Karpas-422 (cell line): Measurements from ENCODE around the gene KCNN3. TPM values are rescaled to one million over a fixed set of nuclear protein-coding genes. Genes with fewer than 3 reads are reported as not detected.

ENCODE experiments used
- DNase-seq: peaks from one replicate; pipeline ENCODE4 v3.0.0-alpha.2; 2015
- H2AFZ ChIP-seq: fragments of 200-600 bp; sonication (generic); 2 replicates; pipeline ENCODE4 v1.6.1; 2014; ENCODE audit warnings: antibody characterized with exemption, low read length, mixed read lengths
- H3K27ac ChIP-seq: fragments of 200-600 bp; sonication (generic); 2 replicates; pipeline ENCODE4 v1.5.1; 2014; ENCODE audit warnings: mild to moderate bottlenecking, low read length, moderate library complexity
- H3K27me3 ChIP-seq: fragments of 200-600 bp; sonication (generic); 2 replicates; pipeline ENCODE4 v1.6.1; 2014; ENCODE audit warnings: low read length, mixed read lengths
- H3K36me3 ChIP-seq: fragments of 200-600 bp; sonication (generic); 2 replicates; pipeline ENCODE4 v1.6.1; 2014; ENCODE audit warnings: low read length, mixed read lengths; ENCODE audit not compliant: insufficient read depth
- H3K4me1 ChIP-seq: fragments of 200-600 bp; sonication (generic); 2 replicates; pipeline ENCODE4 v1.6.1; 2014; ENCODE audit warnings: mild to moderate bottlenecking, low read length, mixed read lengths
- H3K4me2 ChIP-seq: fragments of 200-600 bp; sonication (generic); 2 replicates; pipeline ENCODE4 v1.6.1; 2014; ENCODE audit warnings: low read length, low read depth, mild to moderate bottlenecking; ENCODE audit not compliant: poor library complexity, severe bottlenecking
- H3K4me3 ChIP-seq: fragments of 200-600 bp; sonication (generic); 2 replicates; pipeline ENCODE4 v1.5.1; 2014; ENCODE audit warnings: mild to moderate bottlenecking, antibody characterized with exemption, low read length, mixed read lengths
- H3K79me2 ChIP-seq: fragments of 200-600 bp; sonication (generic); 2 replicates; pipeline ENCODE4 v1.6.1; 2014; ENCODE audit warnings: mild to moderate bottlenecking, low read length, mixed read lengths
- H3K9ac ChIP-seq: fragments of 200-600 bp; sonication (generic); 2 replicates; pipeline ENCODE4 v1.6.0; 2014; ENCODE audit warnings: low read length
- H3K9me2 ChIP-seq: fragments of 200-600 bp; sonication (generic), shearing (Covaris generic); replicated peaks from 2 replicates; pipeline ENCODE4 v1.6.0; 2014; ENCODE audit warnings: mild to moderate bottlenecking, low read length, moderate library complexity; ENCODE audit not compliant: insufficient read depth
- H3K9me3 ChIP-seq: fragments of 300-700, 200-600 bp; sonication (generic); 2 replicates; pipeline ENCODE4 v1.6.1; 2014; ENCODE audit warnings: low read length, mixed read lengths
- H4K20me1 ChIP-seq: fragments of 200-600 bp; sonication (generic); 2 replicates; pipeline ENCODE4 v1.6.1; 2014; ENCODE audit warnings: mild to moderate bottlenecking, antibody characterized with exemption, low read length, low read depth; ENCODE audit not compliant: insufficient read depth
- total RNA-seq: library from RNA; depleted of rRNA; stranded (reverse); fragments of >200 nt; shearing (Covaris generic); gene quantifications from 2 replicates; pipeline ENCODE4 v1.2.3, GENCODE V29; 2014; ENCODE audit warnings: low replicate concordance

Gene KCNN3
- total RNA-seq, 1 experiment from 2014 or later: 68.2 TPM

DNA sequence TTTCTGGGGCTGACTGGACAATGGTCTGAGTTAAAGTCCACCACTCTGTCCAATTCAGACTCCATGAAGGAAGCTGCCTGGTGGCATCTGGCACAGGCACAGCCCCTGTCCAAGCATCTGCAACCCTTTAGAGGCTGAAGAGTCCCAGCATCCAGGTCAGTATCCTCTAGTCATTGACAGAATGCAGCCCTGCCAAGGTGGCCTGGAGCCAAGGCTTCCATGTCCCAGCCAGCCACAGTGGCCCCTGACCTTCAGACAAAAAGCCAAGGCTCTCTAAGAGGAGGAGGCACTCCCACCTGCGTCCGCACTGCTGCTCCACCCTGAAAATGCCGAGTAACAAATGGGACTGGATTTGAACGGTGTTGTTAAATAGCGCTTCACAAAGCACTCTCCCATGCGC lies 49.4 kb downstream of the KCNN3 start:
- H3K9me2 ChIP-seq: no peaks in the 10 kb centered on the region
- H3K9me3 ChIP-seq: no peaks in the 10 kb centered on the region
- peaks cover 90% of the 10 kb centered on the region for H3K4me1 ChIP-seq
- peaks cover 78% of the 10 kb centered on the region for H3K79me2 ChIP-seq
- H4K20me1 ChIP-seq: no peaks in the 10 kb centered on the region
- peak overlapping the region; percentile 43 for H3K9ac ChIP-seq
- H2AFZ ChIP-seq: no peak overlapping the region
- H3K27ac ChIP-seq: peak overlapping the region; percentile 96
- H3K4me2 ChIP-seq: peak overlapping the region; percentile 76
- H3K4me3 ChIP-seq: peak overlapping the region; percentile 22; the same call in 1 of the 2 replicates
- DNase-seq: no peak
- H3K36me3 ChIP-seq: peaks cover 16% of the 10 kb centered on the region; the same call in 1 of the 2 replicates
- no peaks in the 10 kb centered on the region for H3K27me3 ChIP-seq

GRCh38 chr1:154819628-154820590 lies 50.2 kb downstream of the KCNN3 start:
- H3K4me1 ChIP-seq: peaks cover 94% of the 10 kb centered on the region
- peaks cover 16% of the 10 kb centered on the region; the same call in 1 of the 2 replicates for H3K36me3 ChIP-seq
- H3K9me3 ChIP-seq: no peaks in the 10 kb centered on the region

DNA sequence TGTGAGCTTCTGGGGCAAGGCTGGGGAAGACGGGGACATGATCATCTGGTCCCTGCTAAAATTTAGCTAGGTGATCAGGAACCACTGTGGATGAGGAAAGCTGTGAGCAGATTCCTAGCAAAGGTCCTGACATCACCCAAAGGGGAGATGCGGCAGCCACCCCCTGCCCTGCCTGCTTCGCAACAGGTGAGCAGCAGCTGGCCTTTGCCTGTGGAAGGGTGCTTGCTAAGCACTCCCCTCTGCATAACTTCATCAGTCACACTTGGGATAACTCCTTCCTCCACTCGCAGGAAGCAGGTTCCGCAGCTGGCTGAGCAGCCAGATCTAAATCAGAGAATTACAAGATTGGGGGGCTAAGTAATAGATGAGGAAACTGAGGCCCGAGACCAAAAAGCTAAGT lies 51.2 kb downstream of the KCNN3 start:
- Histone ChIP-seq H3K9ac (peak overlapping the region; percentile 61), H2AFZ (no peak overlapping the region), H3K36me3 (peaks cover 16% of the 10 kb centered on the region; the same call in 1 of the 2 replicates), H3K9me2 (no peaks in the 10 kb centered on the region), H4K20me1 (no peaks in the 10 kb centered on the region), H3K4me1 (peaks cover 87% of the 10 kb centered on the region), H3K4me2 (peak overlapping the region; percentile 76), H3K27me3 (no peaks in the 10 kb centered on the region), H3K9me3 (no peaks in the 10 kb centered on the region), H3K4me3 (peak overlapping the region; percentile 3; the same call in 1 of the 2 replicates), H3K79me2 (peaks cover 83% of the 10 kb centered on the region), H3K27ac (peak overlapping the region; percentile 96)
- no peak for DNase-seq

More at GRCh38 chr1:154819628-154820590, 50.2 kb downstream of the KCNN3 start:
- Histone ChIP-seq H3K79me2 (peaks cover 83% of the 10 kb centered on the region), H3K9me2 (no peaks in the 10 kb centered on the region), H3K4me2 (peak overlapping the region; percentile 76), H2AFZ (no peak overlapping the region), H3K27ac (peak overlapping the region; percentile 96), H3K27me3 (no peaks in the 10 kb centered on the region), H3K9ac (peak overlapping the region; percentile 61), H4K20me1 (no peaks in the 10 kb centered on the region), H3K4me3 (peak overlapping the region; percentile 3; the same call in 1 of the 2 replicates)
- DNase-seq: peak; percentile 84

DNA sequence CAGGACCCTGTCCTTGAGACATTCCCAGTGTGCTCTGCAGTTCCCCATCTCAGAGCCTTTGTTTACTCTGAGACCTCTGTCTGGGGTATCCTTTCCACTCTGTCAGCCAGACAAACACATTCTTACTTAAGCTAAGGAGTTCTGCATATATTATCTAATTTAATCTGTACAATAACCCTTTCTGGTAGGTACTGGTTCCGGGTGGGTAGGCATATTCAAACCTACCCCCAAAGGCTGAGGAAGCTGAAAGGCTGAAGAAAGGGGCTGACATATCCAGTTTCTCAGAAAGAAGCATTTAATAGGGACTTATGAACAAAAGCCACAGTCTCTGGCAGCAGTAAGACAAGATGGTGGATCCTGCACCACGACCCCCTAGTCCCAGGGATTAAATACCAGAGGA lies 53.1 kb downstream of the KCNN3 start:
- Histone ChIP-seq H3K9me3 (no peaks in the 10 kb centered on the region), H4K20me1 (no peaks in the 10 kb centered on the region), H2AFZ (no peak overlapping the region), H3K9ac (peak overlapping the region; percentile 61), H3K79me2 (peaks cover 82% of the 10 kb centered on the region), H3K4me2 (peak overlapping the region; percentile 76), H3K4me1 (peaks cover 71% of the 10 kb centered on the region), H3K36me3 (peaks cover 16% of the 10 kb centered on the region; the same call in 1 of the 2 replicates), H3K4me3 (peak overlapping the region; percentile 50), H3K27me3 (no peaks in the 10 kb centered on the region), H3K9me2 (no peaks in the 10 kb centered on the region), H3K27ac (peak overlapping the region; percentile 96)
- DNase-seq: peak; percentile 79

DNA sequence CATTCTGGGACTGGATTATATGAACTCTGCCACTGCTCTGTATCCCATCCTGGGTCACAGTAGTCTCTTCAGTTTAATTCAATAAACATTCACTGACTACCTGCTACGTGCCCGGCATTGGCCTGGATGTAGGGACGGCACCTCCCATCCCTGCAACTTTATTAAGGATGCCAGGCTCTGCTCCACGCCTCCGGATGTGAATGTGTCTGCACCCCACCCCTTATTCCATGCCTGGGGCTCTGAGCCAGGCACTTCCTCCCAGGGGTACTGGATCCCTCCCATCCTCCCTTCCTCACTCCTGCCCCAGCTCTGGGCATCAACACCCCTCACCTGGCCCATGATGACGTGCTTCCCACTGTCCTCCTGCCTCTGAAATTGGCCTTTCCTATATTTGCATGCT lies 53.7 kb downstream of the KCNN3 start:
- Histone ChIP-seq H2AFZ (no peak overlapping the region), H3K4me3 (peak overlapping the region; percentile 50; the same call in 1 of the 2 replicates), H3K36me3 (peaks cover 16% of the 10 kb centered on the region; the same call in 1 of the 2 replicates), H3K9me2 (no peaks in the 10 kb centered on the region), H3K27ac (peak overlapping the region; percentile 96), H3K4me1 (peaks cover 71% of the 10 kb centered on the region), H3K9me3 (no peaks in the 10 kb centered on the region), H3K4me2 (peak overlapping the region; percentile 76), H3K79me2 (peaks cover 88% of the 10 kb centered on the region), H4K20me1 (no peaks in the 10 kb centered on the region), H3K9ac (peak overlapping the region; percentile 61; the same call in 1 of the 2 replicates), H3K27me3 (no peaks in the 10 kb centered on the region)
- peak; percentile 78 for DNase-seq

DNA sequence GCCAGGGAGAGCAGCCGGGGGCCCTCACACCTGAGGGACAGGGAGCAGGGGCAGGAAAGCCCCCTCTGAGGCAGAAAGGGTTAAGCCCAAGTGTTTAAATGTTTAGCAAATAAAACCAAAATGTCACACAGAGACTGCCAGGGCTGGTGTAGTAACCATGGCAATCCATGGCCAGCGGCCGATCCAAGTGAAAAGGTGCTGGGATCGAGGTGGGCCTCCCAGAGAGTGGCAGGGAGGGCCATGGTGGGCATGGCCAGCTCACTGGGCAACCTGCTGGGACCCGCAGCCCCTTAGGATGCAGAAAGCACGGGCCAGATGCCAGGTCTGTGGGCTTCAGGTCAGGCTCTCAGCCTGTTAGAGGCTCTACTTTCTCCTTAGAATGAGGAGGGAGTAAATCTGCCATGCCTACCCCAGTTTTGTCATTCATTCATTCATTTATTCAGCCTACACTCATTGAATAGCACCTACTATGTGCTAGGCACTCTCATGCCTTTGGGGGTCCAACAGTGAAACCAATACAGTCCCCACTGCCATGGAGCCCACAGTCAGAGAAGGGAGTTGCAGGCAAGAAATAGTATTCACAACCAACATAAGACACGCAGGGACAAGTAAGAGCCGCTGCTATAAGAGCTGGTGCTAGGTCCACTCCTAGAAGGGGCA lies 56.1 kb downstream of the KCNN3 start:
- no peaks in the 10 kb centered on the region for H3K9me2 ChIP-seq
- H4K20me1 ChIP-seq: no peaks in the 10 kb centered on the region
- no peak overlapping the region for H3K4me2 ChIP-seq
- no peak overlapping the region for H3K9ac ChIP-seq
- peaks cover under 1% of the 10 kb centered on the region; the same call in 1 of the 2 replicates for H3K36me3 ChIP-seq
- H3K9me3 ChIP-seq: no peaks in the 10 kb centered on the region
- no peak overlapping the region for H2AFZ ChIP-seq
- H3K27ac ChIP-seq: no peak overlapping the region
- H3K79me2 ChIP-seq: peaks cover 90% of the 10 kb centered on the region
- no peaks in the 10 kb centered on the region for H3K27me3 ChIP-seq
- no peak for DNase-seq
- H3K4me3 ChIP-seq: no peak overlapping the region
- peaks cover 69% of the 10 kb centered on the region for H3K4me1 ChIP-seq

- no peak overlapping the region for H2AFZ ChIP-seq
- H3K9ac ChIP-seq: no peak overlapping the region
- H4K20me1 ChIP-seq: no peaks in the 10 kb centered on the region
- no peaks in the 10 kb centered on the region for H3K9me2 ChIP-seq
- H3K4me1 ChIP-seq: peaks cover 69% of the 10 kb centered on the region
- H3K4me2 ChIP-seq: no peak overlapping the region
- H3K9me3 ChIP-seq: no peaks in the 10 kb centered on the region
- H3K4me3 ChIP-seq: no peak overlapping the region
- no peak overlapping the region for H3K27ac ChIP-seq
- no peaks in the 10 kb centered on the region for H3K36me3 ChIP-seq
- H3K27me3 ChIP-seq: no peaks in the 10 kb centered on the region
- peaks cover 91% of the 10 kb centered on the region for H3K79me2 ChIP-seq
- DNase-seq: no peak
Observed at GRCh38 chr1:154813300-154813816, 56.7 kb downstream of the KCNN3 start.
